ENCODE data around the gene LBHD1.
"Not testable (repeated sequence)": the region's sequence is repeated elsewhere in the genome, so short reads cannot be mapped to it uniquely, and the experiment has no call there.

Gene LBHD1

DNA sequence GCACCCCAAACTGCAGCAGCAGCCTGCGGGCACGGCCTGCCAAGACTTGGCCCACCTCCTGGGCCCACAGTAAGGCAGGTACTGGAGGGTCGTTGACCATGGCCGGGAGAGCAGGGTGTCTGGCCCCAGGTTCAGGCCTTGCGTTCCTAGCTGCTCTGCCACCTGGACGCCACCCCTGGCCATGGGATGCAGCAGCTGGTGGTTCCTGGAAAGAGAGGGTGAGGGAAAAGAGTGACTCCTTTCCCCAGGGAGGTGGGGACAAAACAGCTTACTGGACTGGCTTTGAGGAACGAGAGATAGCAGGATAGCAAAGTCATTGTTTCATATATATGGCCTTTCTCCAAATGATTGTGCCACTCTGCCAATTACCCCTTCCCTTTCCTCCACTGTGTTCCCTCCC lies 33.3 kb upstream of the LBHD1 start:
- H3K36me3 ChIP-seq = peaks cover 19 to 62% (median 35%) of the 10 kb centered on the region in 11 experiments
- no peaks in the 10 kb centered on the region for H3K27me3 ChIP-seq
- no peaks in the 10 kb centered on the region for H4K20me1 ChIP-seq
- H3K4me2 ChIP-seq = peak overlapping the region; percentile 88 to 100 (median 96)
- peaks cover 47 to 78% (median 48%) of the 10 kb centered on the region in 10 experiments for H3K4me1 ChIP-seq
- H3K4me3 ChIP-seq = peak overlapping the region; percentile 64 to 82 (median 70)
- no peaks in the 10 kb centered on the region for H3K9me3 ChIP-seq (replicated peaks in 1 of 11)
- peak overlapping the region; percentile 31 to 85 (median 73); a peak in 21 of 22 replicates for H3K27ac ChIP-seq
- H3K9ac ChIP-seq = peak overlapping the region; percentile 75 to 85 (median 79)
- TF ChIP-seq Cebpa-rat (IDR thresholded peaks at IDR 0.05) = no peak

DNA sequence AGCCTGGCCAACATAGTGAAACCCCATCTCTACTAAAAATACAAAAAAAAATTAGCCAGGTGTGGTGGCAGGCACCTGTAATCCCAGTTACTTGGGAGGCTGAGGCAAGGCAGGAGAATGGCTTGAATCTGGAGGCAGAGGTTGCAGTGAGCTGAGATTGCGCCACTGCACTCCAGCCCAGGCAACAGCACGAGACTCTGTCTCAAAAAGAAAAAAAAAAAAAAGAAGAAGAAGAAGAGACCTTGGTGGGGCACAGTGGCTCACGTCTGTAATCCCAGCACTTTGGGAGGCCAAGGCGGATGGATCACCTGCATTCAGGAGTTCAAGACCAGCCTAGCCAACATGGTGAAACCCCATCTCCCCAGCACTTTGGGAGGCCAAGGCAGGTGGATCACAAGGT lies 31.9 kb upstream of the LBHD1 start:
- H3K4me3 ChIP-seq; H3K9me3 ChIP-seq (replicated peaks in 1 of 11); H3K9ac ChIP-seq; H3K27ac ChIP-seq; H4K20me1 ChIP-seq; H3K27me3 ChIP-seq: not testable (repeated sequence)
- peaks cover 24 to 71% (median 43%) of the 10 kb centered on the region in 11 experiments for H3K36me3 ChIP-seq
- H3K4me2 ChIP-seq = peak overlapping the region in 2 of 11 experiments; percentile 28 to 96; a peak in 3 of 22 replicates
- peaks cover 37 to 70% (median 39%) of the 10 kb centered on the region in 10 experiments for H3K4me1 ChIP-seq

DNA sequence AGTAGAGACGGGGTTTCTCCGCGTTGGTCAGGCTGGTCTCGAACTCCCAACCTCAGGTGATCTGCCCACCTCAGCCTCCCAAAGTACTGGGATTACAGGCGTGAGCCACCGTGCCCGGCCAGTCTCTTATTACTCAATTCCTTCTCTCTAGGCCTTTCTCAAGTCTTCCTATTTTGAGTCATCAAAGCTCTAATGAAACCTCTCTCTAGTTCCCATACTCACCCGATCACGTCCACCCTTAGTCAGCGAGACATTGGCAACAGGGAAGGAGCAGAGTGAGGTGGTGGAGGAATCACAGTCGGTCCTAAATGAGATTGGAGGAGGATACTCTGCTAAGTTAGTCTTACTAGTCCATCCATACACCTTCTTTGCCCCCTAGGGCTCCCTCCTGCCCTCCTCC lies 30.2 kb upstream of the LBHD1 start:
- H3K27me3 ChIP-seq = no peaks in the 10 kb centered on the region
- no peaks in the 10 kb centered on the region for H4K20me1 ChIP-seq
- 0 out of 22 replicates have a peak overlapping the region, but pooled peaks of 1 of the 11 experiments have one; percentile 24 for H3K27ac ChIP-seq
- peak overlapping the region in 3 of 11 experiments; percentile 9 to 55 (median 29); a peak in 4 of 22 replicates for H3K4me2 ChIP-seq
- H3K4me3 ChIP-seq = no peak overlapping the region
- no peaks in the 10 kb centered on the region for H3K9me3 ChIP-seq (replicated peaks in 1 of 11)
- TF ChIP-seq Cebpa-rat (IDR thresholded peaks at IDR 0.05) = no peak
- H3K4me1 ChIP-seq = peaks cover 21 to 54% (median 22%) of the 10 kb centered on the region in 10 experiments
- no peak overlapping the region for H3K9ac ChIP-seq
- H3K36me3 ChIP-seq = peaks cover 24 to 71% (median 38%) of the 10 kb centered on the region in 11 experiments

DNA sequence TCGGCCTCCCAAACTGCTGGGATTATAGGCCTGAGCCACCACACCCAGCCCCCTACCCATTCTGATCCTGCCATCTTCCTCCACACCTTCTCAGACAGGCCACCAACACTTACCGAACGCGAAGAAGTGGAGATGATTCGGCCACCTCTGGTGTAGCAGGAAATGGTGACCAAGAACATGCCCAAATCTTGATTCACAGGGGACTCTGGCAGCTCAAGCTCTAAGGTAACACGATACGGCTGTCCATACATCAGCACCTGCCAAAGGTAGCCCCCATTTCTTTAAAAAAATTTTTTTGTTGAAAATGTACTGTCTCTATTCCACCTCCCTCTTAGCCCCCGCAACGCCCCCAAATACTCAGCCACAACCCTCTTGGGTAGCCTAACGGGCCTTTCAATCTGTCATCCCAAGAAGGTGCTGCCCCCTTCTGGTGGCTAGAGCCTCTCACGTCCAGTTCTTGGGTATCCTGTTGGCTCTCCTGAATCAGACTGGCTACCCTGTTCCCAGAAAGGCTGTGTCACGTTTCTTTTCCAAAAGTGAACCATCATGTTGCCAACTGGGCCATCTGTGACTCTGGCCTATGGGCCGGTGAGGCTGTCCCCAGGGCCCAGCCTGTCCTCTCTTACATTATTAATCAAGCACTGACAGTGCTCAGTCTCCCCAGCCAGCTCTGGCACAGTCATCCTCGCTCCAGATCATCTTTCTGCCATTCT lies 22.5 kb upstream of the LBHD1 start:
- Histone ChIP-seq H3K27me3 (no peaks in the 10 kb centered on the region), H3K36me3 (peaks cover 44 to 85% (median 59%) of the 10 kb centered on the region in 11 experiments), H3K4me2 (no peak overlapping the region), H3K9ac (peak overlapping the region in 3 of 11 experiments; percentile 1 to 20 (median 3); a peak in 1 of 22 replicates), H3K4me1 (no peaks in the 10 kb centered on the region), H4K20me1 (peaks cover 0 to 9% (median 0%) of the 10 kb centered on the region in 11 experiments; a peak in 1 of 22 replicates), H3K4me3 (no peak overlapping the region), H3K9me3 (replicated peaks in 1 of 11) (no peaks in the 10 kb centered on the region), H3K27ac (no peak overlapping the region)
- no peak for TF ChIP-seq Cebpa-rat (IDR thresholded peaks at IDR 0.05)

DNA sequence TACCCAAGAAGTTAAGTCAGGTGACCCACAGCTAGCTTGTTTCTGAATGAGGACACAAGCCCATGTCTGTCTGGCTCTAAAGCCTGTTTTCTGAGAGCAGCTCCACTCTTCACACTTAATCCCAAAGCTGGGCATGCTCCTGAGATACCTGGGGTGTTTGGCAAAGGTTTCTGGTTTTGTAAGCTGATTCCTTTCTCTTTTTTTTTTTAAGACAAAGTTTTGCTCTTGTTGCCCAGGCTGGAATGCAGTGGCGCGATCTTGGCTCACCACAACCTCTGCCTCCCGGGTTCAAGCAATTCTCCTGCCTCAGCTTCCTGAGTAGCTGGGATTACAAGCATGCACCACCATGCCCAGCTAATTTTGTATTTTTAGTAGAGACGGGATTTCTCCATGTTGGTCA lies 21.6 kb upstream of the LBHD1 start:
- H4K20me1 ChIP-seq; H3K9me3 ChIP-seq (replicated peaks in 1 of 11); H3K27me3 ChIP-seq; H3K4me2 ChIP-seq; H3K4me1 ChIP-seq; H3K4me3 ChIP-seq; H3K27ac ChIP-seq: not testable (repeated sequence)
- Histone ChIP-seq H3K9ac (peak overlapping the region in 1 of 11 experiments; percentile 21; a peak in 1 of 22 replicates), H3K36me3 (peaks cover 40 to 79% (median 59%) of the 10 kb centered on the region in 11 experiments)

DNA sequence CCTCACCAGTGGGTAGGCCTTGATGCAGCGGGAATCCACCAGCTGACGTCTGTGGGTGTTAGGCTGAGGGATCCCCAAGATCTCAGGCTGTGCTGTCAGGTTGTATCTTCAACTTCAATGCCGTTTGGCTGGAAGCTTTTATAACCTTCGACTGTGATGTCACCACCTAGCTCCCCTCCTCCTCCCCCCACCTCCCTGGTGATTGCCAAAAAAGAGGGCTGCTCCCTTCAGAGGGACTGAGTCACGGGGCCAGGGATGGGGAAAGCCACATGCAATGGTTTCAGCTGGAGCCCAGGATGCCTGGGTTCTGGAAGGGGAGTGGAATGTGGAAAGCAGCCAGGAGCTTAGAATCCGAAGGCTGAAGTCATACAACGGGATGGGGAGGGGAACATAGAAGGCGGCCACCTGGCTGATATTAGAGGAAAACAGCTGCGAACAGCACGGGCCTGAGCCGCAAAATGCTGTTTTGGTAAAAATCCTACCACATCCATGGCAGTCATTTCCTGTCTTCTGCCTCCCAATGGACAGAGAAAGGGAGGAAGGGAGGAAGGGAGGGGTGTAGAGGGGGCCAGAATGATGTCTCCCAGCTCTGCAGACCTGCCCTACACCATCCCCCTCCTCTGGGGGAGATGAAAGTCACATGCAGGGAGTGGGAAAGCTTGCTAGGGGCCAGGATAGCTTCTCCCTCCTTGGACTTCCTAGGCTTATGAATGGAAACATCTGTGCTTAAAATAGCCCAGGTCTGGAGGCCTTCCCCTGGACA lies 17.5 kb upstream of the LBHD1 start, which contains the start of gene LRRN4CL:
Gene LRRN4CL, minus strand, starts transcription at position 110 of the 763 bp plus-strand sequence. CDS start 1,022 bp downstream, outside the sequence.
- no peak within 1 kb of the TSS for H3K4me2 ChIP-seq
- no peak within 1 kb of the TSS for H3K4me3 ChIP-seq
- H3K27ac ChIP-seq = no peak within 1 kb of the TSS
- no peak for TF ChIP-seq Cebpa-rat (IDR thresholded peaks at IDR 0.05)
- no peaks in the 10 kb centered on the region for H3K4me1 ChIP-seq
- peak within 1 kb of the TSS in 6 of 11 experiments; percentile 4 to 29 (median 16); a peak in 2 of 22 replicates for H3K9ac ChIP-seq
- H3K9me3 ChIP-seq (replicated peaks in 1 of 11) = no peaks in the 10 kb centered on the region
- peaks cover 40 to 55% (median 53%) of the 10 kb centered on the region in 11 experiments for H3K36me3 ChIP-seq
- no peaks in the 10 kb centered on the region for H3K27me3 ChIP-seq
- peaks cover 0 to 9% (median 0%) of the 10 kb centered on the region in 11 experiments; a peak in 1 of 22 replicates for H4K20me1 ChIP-seq

GRCh38 chr11:62688491-62688890 lies 16.4 kb upstream of the LBHD1 start:
- Histone ChIP-seq H3K4me2 (no peak overlapping the region), H3K27ac (no peak overlapping the region), H3K4me3 (no peak overlapping the region), H3K9ac (0 out of 22 replicates have a peak overlapping the region, but pooled peaks of 1 of the 11 experiments have one; percentile 16), H3K9me3 (replicated peaks in 1 of 11) (no peaks in the 10 kb centered on the region), H3K36me3 (peaks cover 38 to 44% (median 42%) of the 10 kb centered on the region in 11 experiments), H3K27me3 (no peaks in the 10 kb centered on the region), H3K4me1 (no peaks in the 10 kb centered on the region), H4K20me1 (peaks cover 0 to 9% (median 0%) of the 10 kb centered on the region in 11 experiments; a peak in 1 of 22 replicates)
- TF ChIP-seq Cebpa-rat (IDR thresholded peaks at IDR 0.05) = no peak

DNA sequence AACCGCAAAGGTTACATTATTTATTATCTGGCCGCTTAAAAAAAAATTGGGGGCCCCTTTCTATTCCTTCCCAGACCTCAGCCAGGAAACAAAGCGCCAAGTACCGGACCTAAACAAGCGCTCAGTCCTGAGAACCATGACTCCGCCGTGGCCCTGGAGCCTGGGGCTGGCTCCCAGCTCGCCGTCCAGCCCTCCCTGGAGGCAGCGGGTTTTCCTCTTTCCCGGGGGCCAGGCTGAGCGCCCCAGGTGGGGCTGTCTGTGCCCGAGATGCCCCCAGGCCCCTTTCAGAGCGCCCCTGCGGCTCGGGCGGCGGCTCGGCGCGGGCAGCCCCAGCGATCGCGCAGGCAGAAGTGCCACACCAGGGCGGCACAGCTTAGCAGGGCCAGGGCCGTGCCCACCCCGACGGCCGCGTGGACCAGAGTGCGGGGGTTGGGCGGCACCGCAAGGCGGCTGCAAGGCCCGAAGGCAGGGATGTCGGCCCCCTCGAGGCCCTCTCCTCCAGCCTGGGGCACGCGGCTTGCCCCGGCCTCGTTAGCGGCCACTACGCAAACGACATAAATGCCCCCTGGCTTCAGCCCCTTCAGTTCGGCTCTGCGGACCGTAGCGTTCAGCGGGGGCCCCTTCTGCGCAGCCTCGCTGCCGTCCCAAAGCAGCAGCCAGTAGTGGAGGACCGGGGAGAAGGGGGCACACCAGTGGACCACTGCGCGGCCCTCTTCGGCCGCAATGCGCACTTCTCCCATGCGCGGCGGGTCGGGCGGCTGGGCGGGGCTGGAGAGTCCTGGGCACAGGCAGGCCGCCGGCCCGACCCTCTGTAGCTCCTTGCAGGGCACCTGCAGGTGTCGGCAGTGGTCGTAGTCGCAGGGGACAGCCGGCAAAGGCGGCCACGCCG lies 15.7 kb upstream of the LBHD1 start:
- H3K4me2 ChIP-seq = no peak overlapping the region
- H3K27me3 ChIP-seq = no peaks in the 10 kb centered on the region
- no peak for TF ChIP-seq Cebpa-rat (IDR thresholded peaks at IDR 0.05)
- no peaks in the 10 kb centered on the region for H3K4me1 ChIP-seq
- H3K36me3 ChIP-seq = peaks cover 31 to 37% (median 35%) of the 10 kb centered on the region in 11 experiments
- H3K9ac ChIP-seq = no peak overlapping the region
- H3K27ac ChIP-seq = no peak overlapping the region
- H3K9me3 ChIP-seq (replicated peaks in 1 of 11) = no peaks in the 10 kb centered on the region
- H4K20me1 ChIP-seq = peaks cover 0 to 9% (median 0%) of the 10 kb centered on the region in 11 experiments; a peak in 1 of 22 replicates
- H3K4me3 ChIP-seq = no peak overlapping the region
